Activated CD4-positive, CD25-positive, alpha-beta regulatory T cell (primary cell): ENCODE data around the gene GPR162.

Experiments
- DNase-seq, 4 experiments: peaks; one replicate each; lab custom pipeline; 2025; lab: John Stamatoyannopoulos, UW

The GPR162 gene

GRCh38 chr12:6786416-6787094 is 35.1 kb upstream of the GPR162 start:
- DNase-seq = no peak

GRCh38 chr12:6787309-6787708 is 34.3 kb upstream of the GPR162 start:
- no peak for DNase-seq

GRCh38 chr12:6788972-6789924 is 32.4 kb upstream of the GPR162 start, which contains the start of gene CD4:
TSS of gene CD4 (plus strand) at chr12:6789528. CDS start at chr12:6800139, 10,611 bp downstream.
- peak in 3 of 4 experiments; percentile 30 to 56 (median 53) for DNase-seq

- DNase-seq = no peak
Measured at GRCh38 chr12:6790496-6791150, 31.0 kb upstream of the GPR162 start.

GRCh38 chr12:6791931-6792520 is 29.6 kb upstream of the GPR162 start:
- no peak for DNase-seq

GRCh38 chr12:6792522-6793201 is 29.0 kb upstream of the GPR162 start:
- DNase-seq = no peak

GRCh38 chr12:6795088-6795487 is 26.5 kb upstream of the GPR162 start:
- no peak for DNase-seq

GRCh38 chr12:6796576-6796975 is 25.0 kb upstream of the GPR162 start:
- DNase-seq = no peak

GRCh38 chr12:6799147-6799546 is 22.5 kb upstream of the GPR162 start:
- no peak for DNase-seq

- no peak for DNase-seq
Measured at GRCh38 chr12:6807170-6807569, 14.5 kb upstream of the GPR162 start.

- DNase-seq = no peak
Measured at GRCh38 chr12:6809056-6809455, 12.6 kb upstream of the GPR162 start.

GRCh38 chr12:6810758-6811157 is 10.9 kb upstream of the GPR162 start:
- DNase-seq = no peak

- DNase-seq = no peak
Measured at GRCh38 chr12:6813363-6813762, 8.3 kb upstream of the GPR162 start.

- no peak for DNase-seq
Measured at GRCh38 chr12:6816598-6816997, 5.0 kb upstream of the GPR162 start.

- no peak for DNase-seq
Measured at GRCh38 chr12:6817098-6817497, 4.5 kb upstream of the GPR162 start.

- DNase-seq = no peak
Measured at GRCh38 chr12:6817662-6818157, 3.9 kb upstream of the GPR162 start.

- no peak for DNase-seq
Measured at GRCh38 chr12:6818222-6818621, 3.4 kb upstream of the GPR162 start.

- DNase-seq = no peak
Measured at GRCh38 chr12:6818645-6819044, 3.0 kb upstream of the GPR162 start.

GRCh38 chr12:6819106-6820030 is 2.3 kb upstream of the GPR162 start:
- DNase-seq = no peak

- DNase-seq = no peak
Measured at GRCh38 chr12:6820166-6820565, 1.5 kb upstream of the GPR162 start.
